Endothelial cell of umbilical vein (primary cell): ENCODE results near the gene WDPCP. TPM values are rescaled to one million over a fixed set of nuclear protein-coding genes. Genes with fewer than 3 reads are reported as not detected.

Experiments
- BruUV-seq: library from RNA; stranded (reverse); fragments of 400-500 nt; replicated peaks from 2 replicates; lab custom pipeline; 2021; lab: Mats Ljungman, UMichigan
- CTCF ChIA-PET: fragments of 300-600, 350-600 bp; sonication (Branson Sonifier 250); formaldehyde crosslinking; loops from one replicate; lab custom pipeline; 2021; ENCODE audit warnings: antibody characterized with exemption, inconsistent platforms; lab: Charles Lee
- POLR2A ChIA-PET: fragments of 300-600, 350-600 bp; sonication (Branson Sonifier 250); formaldehyde crosslinking; loops from one replicate; lab custom pipeline; 2021; ENCODE audit warnings: antibody characterized with exemption, inconsistent platforms; lab: Charles Lee
- DNase-seq: peaks from one replicate; pipeline ENCODE4 v3.0.0-alpha.2; 2011; ENCODE audit warnings: low read depth, low spot score
- FAIRE-seq: peaks from 2 replicates; lab custom pipeline; 2011; peaks lifted over from hg19 to GRCh38; lab: Jason Lieb, UNC
- H2AFZ ChIP-seq: 2 replicates; pipeline ENCODE4 v1.6.0; 2012; ENCODE audit warnings: low read depth, low read length, control low read depth, inconsistent platforms
- H3K27ac ChIP-seq: 2 replicates; pipeline ENCODE4 v1.5.1; 2011; ENCODE audit warnings: low read depth, mild to moderate bottlenecking, control low read depth, low read length, moderate library complexity; ENCODE audit not compliant: insufficient read depth
- H3K27me3 ChIP-seq, 2 experiments: 2 replicates each; pipeline versions ENCODE4 v1.6.0 to v1.6.1; 2011; ENCODE audit warnings: low read length in 2 of 2, mixed read lengths in 1 of 2; ENCODE audit not compliant: control insufficient read depth in 2 of 2, insufficient read depth in 2 of 2
- H3K36me3 ChIP-seq, 2 experiments: 2 replicates in 1 of 2; 3 replicates in 1 of 2; pipeline ENCODE4 v1.5.1; 2011; ENCODE audit warnings: low read length in 2 of 2, mild to moderate bottlenecking in 1 of 2, moderate library complexity in 1 of 2; ENCODE audit not compliant: control insufficient read depth in 2 of 2, insufficient read depth in 2 of 2; ENCODE audit errors: extremely low read depth in 1 of 2
- H3K4me1 ChIP-seq: 3 replicates; pipeline ENCODE4 v1.5.1; 2011; ENCODE audit warnings: mild to moderate bottlenecking, low read length; ENCODE audit not compliant: control insufficient read depth, insufficient read depth; ENCODE audit errors: extremely low read depth
- H3K4me2 ChIP-seq: 2 replicates; pipeline ENCODE4 v1.6.1; 2011; ENCODE audit warnings: low read length, control low read depth, mixed read lengths; ENCODE audit not compliant: insufficient read depth
- H3K4me3 ChIP-seq, 3 experiments: fragments of 200-600 bp in 1 of 3; sonication (generic), shearing (Covaris generic) in 1 of 3; replicated peaks in 1 of 3; 2 replicates each; pipeline ENCODE4 v1.5.1; 2011 to 2016; ENCODE audit warnings: control low read depth in 3 of 3, low read length in 3 of 3, mild to moderate bottlenecking in 2 of 3, inconsistent platforms in 1 of 3, low read depth in 1 of 3, moderate library complexity in 1 of 3; ENCODE audit not compliant: insufficient read depth in 1 of 3
- H3K79me2 ChIP-seq: 2 replicates; pipeline ENCODE4 v1.6.0; 2012; ENCODE audit warnings: low read length, inconsistent platforms; ENCODE audit not compliant: control insufficient read depth, insufficient read depth
- H3K9ac ChIP-seq: replicated peaks from 2 replicates; pipeline ENCODE3; 2011; ENCODE audit warnings: low read length, control low read depth; ENCODE audit not compliant: insufficient read depth; ENCODE audit errors: extremely low read depth
- H3K9me1 ChIP-seq: replicated peaks from 3 replicates; pipeline ENCODE4 v1.6.0; 2011; ENCODE audit warnings: mild to moderate bottlenecking, low read length; ENCODE audit not compliant: control insufficient read depth, insufficient read depth; ENCODE audit errors: extremely low read depth
- H3K9me3 ChIP-seq: replicated peaks from 2 replicates; pipeline ENCODE4 v1.5.1; 2012; ENCODE audit warnings: low read length, inconsistent platforms; ENCODE audit not compliant: control insufficient read depth, insufficient read depth
- H4K20me1 ChIP-seq: replicated peaks from 2 replicates; pipeline ENCODE3; 2011; ENCODE audit warnings: mild to moderate bottlenecking, low read length; ENCODE audit not compliant: control insufficient read depth, insufficient read depth; ENCODE audit errors: extremely low read depth
- CTCF ChIP-seq, 2 donors: IDR thresholded peaks; 1 replicate in 1 of 2; 2 replicates in 1 of 2; pipeline ENCODE4 v1.5.1; 2011; ENCODE audit warnings: low read length in 2 of 2, mild to moderate bottlenecking in 2 of 2, moderate library complexity in 2 of 2, control low read depth in 1 of 2, inconsistent platforms in 1 of 2, low read depth in 1 of 2; ENCODE audit not compliant: insufficient read depth in 1 of 2; ENCODE audit errors: extremely low read depth in 1 of 2
- EZH2 ChIP-seq: IDR thresholded peaks from 2 replicates; pipeline ENCODE4 v1.6.1; 2012; ENCODE audit warnings: borderline replicate concordance, low read depth, mild to moderate bottlenecking, moderate library complexity, low read length, inconsistent platforms; ENCODE audit not compliant: severe bottlenecking
- FOS ChIP-seq: IDR thresholded peaks from 2 replicates; pipeline ENCODE4 v1.6.1; 2011; ENCODE audit warnings: mild to moderate bottlenecking, low read length, moderate library complexity, borderline replicate concordance; ENCODE audit not compliant: insufficient read depth
- GATA2 ChIP-seq: IDR thresholded peaks from 2 replicates; pipeline ENCODE4 v1.7.0; 2011; ENCODE audit warnings: low read depth, mild to moderate bottlenecking, moderate library complexity, mixed read lengths, low read length; ENCODE audit not compliant: insufficient read length, insufficient read depth
- JUN ChIP-seq: IDR thresholded peaks from 2 replicates; pipeline ENCODE4 v1.6.1; 2011; ENCODE audit warnings: borderline replicate concordance, low read depth; ENCODE audit not compliant: insufficient read length, insufficient read depth
- MAX ChIP-seq: IDR thresholded peaks from 2 replicates; pipeline ENCODE4 v1.6.1; 2011; ENCODE audit not compliant: insufficient read depth, insufficient read length
- MYC ChIP-seq: IDR thresholded peaks from one replicate; pipeline ENCODE4 v1.6.1; 2011; ENCODE audit warnings: mild to moderate bottlenecking, low read depth, low read length
- POLR2A ChIP-seq: IDR thresholded peaks from 2 replicates; pipeline ENCODE4 v1.6.1; 2012; ENCODE audit warnings: low read depth, mild to moderate bottlenecking, control low read depth, low read length
- POLR2AphosphoS5 ChIP-seq: IDR thresholded peaks from 2 replicates; pipeline ENCODE4 v1.6.1; 2012; ENCODE audit warnings: low read depth, mild to moderate bottlenecking, control low read depth, low read length, moderate library complexity; ENCODE audit not compliant: insufficient read depth
- dilution Hi-C: fragments of 300-500 bp; cut with MboI; formaldehyde crosslinking; loops from one replicate; pipeline ENCODE4 v1.15.0; 2019; ENCODE audit warnings: low sequenced_read_pairs; ENCODE audit not compliant: extremely low pct_ligation_motif_present
- intact Hi-C: fragments of 100-400 bp; cut with micrococcal nuclease; formaldehyde crosslinking; loops from one replicate; pipeline ENCODE4 v1.10.0; 2022
- polyA plus RNA-seq, 4 experiments: library from polyadenylated mRNA; depleted of rRNA in 3 of 4; stranded (reverse) in 3 of 4; unstranded in 1 of 4; fragments of >200 nt; gene quantifications; 2 replicates each; pipeline versions ENCODE4 v1.2.1 to v1.2.3, GENCODE V29; 2011 to 2012; ENCODE audit warnings: missing spikeins in 1 of 4
- total RNA-seq: library from RNA; stranded (reverse); gene quantifications from 2 replicates; pipeline ENCODE4 v1.2.3, GENCODE V29; 2021

WDPCP gene
- total and polyA plus RNA-seq, 2 donors (not counting 3 experiments of a cell fraction or from before 2014, with no cell fraction given) = 4.0 to 8.8 TPM

- DNase-seq = peak; percentile 66
- H2AFZ ChIP-seq = peak overlapping the region; percentile 51
- H3K9me1 ChIP-seq = no peaks in the 10 kb centered on the region
- no peaks in the 10 kb centered on the region for H3K4me1 ChIP-seq
- no peak overlapping the region for H3K4me3 ChIP-seq
- FAIRE-seq = no peak
- H3K36me3 ChIP-seq = no peaks in the 10 kb centered on the region
- dilution Hi-C loops = no loop called here
- no peaks in the 10 kb centered on the region for H3K79me2 ChIP-seq
- POLR2A ChIA-PET = no interaction called here
- H3K27me3 ChIP-seq = no peaks in the 10 kb centered on the region
- no TSS peak for BruUV-seq
- intact Hi-C loops = no loop called here
- no peak overlapping the region for H3K9ac ChIP-seq
- TF ChIP-seq POLR2A = no peak
- no peak for TF ChIP-seq JUN
- TF ChIP-seq EZH2 = no peak
- TF ChIP-seq GATA2 = no peak
- no peak for TF ChIP-seq FOS
- no peak for TF ChIP-seq MYC
- TF ChIP-seq POLR2AphosphoS5 = no peak
- TF ChIP-seq CTCF (IDR thresholded peaks at IDR 0.05; ENCODE audit: extremely low read depth in 1 of 2, insufficient read depth in 1 of 2, low read depth in 1 of 2, low read length in 2 of 2) = no peak
- TF ChIP-seq MAX = no peak
- H3K9me3 ChIP-seq = no peaks in the 10 kb centered on the region
- H4K20me1 ChIP-seq = no peaks in the 10 kb centered on the region
- no peak overlapping the region for H3K4me2 ChIP-seq
- H3K27ac ChIP-seq = no peak overlapping the region
- CTCF ChIA-PET = no interaction called here
These were observed 6.8 kb downstream of the WDPCP start for GRCh38 chr2:63581298-63581961.
